ENCODE data around the gene FCRL2. TPM values are rescaled to one million over a fixed set of nuclear protein-coding genes. Genes with fewer than 3 reads are reported as not detected.

Gene FCRL2
- total RNA-seq, 1 experiment from 2014 or later: not detected

Other genes with a start within 250 kb of the FCRL2 start
- not detected in 2 replicates for gene FCRL5, start 224.6 kb downstream of the FCRL2 start, total RNA-seq (2014; rRNA removed; shearing (Covaris generic))
- not detected in 2 replicates for gene FCRL4, start 179.0 kb downstream of the FCRL2 start, total RNA-seq (2014; rRNA removed; shearing (Covaris generic))
- not detected in 2 replicates for gene FCRL3, start 76.4 kb downstream of the FCRL2 start, total RNA-seq (2014; rRNA removed; shearing (Covaris generic))
- not detected in 2 replicates for gene FCRL1, start 43.0 kb upstream of the FCRL2 start, total RNA-seq (2014; rRNA removed; shearing (Covaris generic))
- gene CD5L, start 64.7 kb upstream of the FCRL2 start, total RNA-seq (2014; rRNA removed; shearing (Covaris generic)): not detected in 2 replicates
- 48.7 and 51.1 TPM in 2 replicates for gene KIRREL1, start 216.5 kb upstream of the FCRL2 start, total RNA-seq (2014; rRNA removed; shearing (Covaris generic))